Stimulated activated CD8-positive, alpha-beta memory T cell treated with anti-CD3 and anti-CD28 coated beads, Interleukin-4, amount 100 ng/mL, for 48 hours (primary cell): ENCODE results near the gene ITGA3.

Experiments used
- DNase-seq: peaks from one replicate; pipeline ENCODE4 v3.0.0-alpha.2; 2020

ITGA3 gene

GRCh38 chr17:50095626-50096037 is 39.7 kb downstream of the ITGA3 start:
- DNase-seq, result no peak

- DNase-seq, result no peak
Observed at GRCh38 chr17:50096092-50096491, 40.2 kb downstream of the ITGA3 start.

- DNase-seq, result no peak
Observed at GRCh38 chr17:50096758-50097157, 40.8 kb downstream of the ITGA3 start.

DNA sequence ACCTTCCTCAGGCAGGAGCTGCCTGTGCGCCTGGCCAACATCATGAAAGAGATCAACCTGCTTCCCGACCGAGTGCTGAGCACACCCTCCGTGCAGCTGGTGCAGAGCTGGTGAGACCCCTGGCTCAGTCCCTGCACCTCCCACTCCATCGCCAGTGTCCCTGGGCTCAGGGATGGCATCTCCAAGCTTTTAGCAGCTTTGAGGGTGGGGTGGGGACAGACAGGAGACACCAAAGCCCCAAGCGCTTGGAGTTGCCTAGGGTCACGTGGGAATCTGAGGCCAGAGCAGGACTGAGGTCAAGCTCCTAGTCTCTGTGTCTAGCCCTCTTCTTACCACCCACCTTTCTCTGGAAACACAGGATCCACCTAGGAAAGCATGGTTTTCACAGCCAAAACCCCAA is 41.5 kb downstream of the ITGA3 start:
- DNase-seq, result no peak

- DNase-seq, result no peak
Observed at GRCh38 chr17:50097926-50098325, 42.0 kb downstream of the ITGA3 start.

GRCh38 chr17:50098583-50098982 is 42.7 kb downstream of the ITGA3 start:
- DNase-seq, result no peak

GRCh38 chr17:50099003-50099402 is 43.1 kb downstream of the ITGA3 start:
- DNase-seq, result no peak

DNA sequence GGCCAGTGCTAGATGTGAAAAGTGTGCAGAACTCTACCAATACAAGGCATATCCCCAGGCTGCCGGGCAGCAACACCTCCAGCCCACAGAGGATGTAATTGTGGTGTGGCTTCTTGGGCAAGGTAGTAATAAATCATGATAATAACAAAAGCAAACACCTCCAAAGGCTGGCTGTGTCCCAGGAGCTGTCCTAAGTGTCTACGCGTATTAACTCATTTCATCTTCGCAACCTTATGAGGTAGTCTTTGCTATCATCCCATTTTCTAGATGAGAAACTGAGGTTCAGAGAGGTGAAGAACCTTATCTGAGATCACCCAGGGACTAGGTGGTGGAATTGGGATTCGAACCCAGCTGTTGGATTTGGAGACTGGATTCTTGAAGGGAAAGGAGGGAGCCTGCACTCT is 44.6 kb downstream of the ITGA3 start:
- DNase-seq, result no peak

DNA sequence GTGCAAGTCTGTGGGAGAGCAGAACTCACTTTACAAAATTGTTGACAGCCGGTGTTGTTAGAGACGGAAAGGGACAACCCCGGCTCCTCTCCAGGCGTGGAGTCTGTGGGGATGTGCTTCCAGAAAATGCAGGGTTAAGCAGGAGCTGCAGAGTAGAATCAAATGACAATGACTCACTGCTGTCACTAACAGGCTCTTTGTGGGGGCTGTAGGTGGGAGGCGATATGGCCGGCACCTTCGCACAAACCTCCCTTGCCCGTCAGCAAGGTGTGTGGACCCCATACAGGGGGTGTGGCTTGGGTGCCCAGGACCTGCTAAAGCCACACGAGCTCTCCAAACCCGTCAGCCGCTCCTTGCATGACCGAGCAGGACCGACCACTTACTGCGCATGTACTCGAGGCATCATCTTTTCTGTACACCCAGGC is 45.0 kb downstream of the ITGA3 start:
- DNase-seq, result no peak

DNA sequence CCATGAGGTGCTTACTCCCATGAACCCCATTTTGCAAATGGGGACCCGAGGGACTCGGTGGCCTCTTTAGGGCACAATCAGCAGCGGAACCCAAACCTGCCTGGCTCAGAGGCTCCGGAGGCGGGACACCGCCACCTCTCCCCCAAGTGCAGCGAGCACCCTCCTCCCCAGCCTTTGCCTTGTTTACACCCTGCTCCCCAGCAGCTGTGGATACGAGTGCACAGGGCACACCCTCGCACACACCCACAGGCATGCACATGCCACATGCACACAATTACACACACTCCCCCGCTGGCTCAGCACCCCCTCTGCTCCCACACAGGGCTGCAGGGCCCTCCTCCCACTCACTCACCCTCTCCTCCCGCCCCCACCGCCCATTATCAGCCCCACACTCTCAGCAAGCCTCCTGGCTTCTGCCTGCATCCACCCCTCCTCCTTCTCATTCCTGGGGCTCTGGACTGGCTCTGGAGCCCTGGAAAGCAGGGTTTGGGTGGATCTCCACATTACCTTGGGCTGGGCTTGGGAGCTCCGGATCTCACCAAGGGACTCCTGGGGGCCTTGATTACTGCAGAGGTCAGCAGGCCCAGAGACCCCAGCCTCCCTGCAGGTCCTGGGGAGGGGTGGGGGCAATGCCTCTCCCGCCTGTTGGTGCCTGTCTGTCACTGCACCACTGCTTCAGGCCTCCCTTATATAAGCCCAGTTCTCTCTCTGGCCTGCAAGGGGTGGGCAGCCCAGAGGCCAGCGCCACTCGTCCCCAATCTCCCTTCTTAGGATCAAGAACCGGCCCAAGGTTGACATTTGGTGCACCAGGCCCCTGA is 45.6 kb downstream of the ITGA3 start:
- DNase-seq, result no peak

DNA sequence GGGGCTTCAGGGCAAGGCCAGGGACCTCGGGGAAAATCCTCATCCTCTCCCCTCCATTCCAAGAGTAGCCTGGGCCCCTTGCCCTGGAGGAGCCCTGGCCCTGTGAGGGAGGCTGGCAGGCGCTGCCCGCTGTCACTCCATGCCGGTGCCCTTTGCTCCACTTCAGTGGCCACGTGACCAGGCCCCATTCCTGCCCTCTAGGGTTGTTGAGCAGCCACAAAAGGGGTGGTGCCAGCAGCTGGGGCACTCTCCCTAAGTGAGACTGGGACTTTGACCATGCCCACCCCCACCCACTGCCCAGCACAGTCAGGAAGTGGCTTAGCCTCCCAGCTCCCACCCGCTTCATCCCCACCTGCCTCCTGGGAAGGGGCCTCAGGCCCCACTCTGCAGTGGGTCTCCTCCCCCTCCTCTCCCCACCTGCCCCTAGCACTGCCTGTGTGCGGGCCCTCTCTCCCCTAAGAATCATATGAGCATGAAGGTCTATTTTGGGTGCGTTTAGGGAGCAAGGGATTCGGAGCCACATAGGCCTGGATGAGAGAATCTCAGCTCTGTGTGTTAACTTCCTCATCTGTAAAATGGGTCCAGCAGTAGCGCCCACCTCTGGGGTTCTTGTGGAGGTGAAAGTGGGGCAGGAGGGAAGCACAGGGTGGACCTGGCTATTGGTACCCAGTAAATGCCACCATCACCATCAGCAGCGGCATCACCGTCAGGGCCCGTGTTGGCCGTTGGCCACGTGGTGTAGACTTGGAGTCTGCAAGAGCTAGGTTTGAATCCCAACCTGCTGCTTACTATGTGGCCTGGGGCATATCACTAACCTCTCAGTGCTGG is 46.5 kb downstream of the ITGA3 start:
- no peak for DNase-seq

- no peak for DNase-seq
Observed at GRCh38 chr17:50103252-50103651, 47.3 kb downstream of the ITGA3 start.

GRCh38 chr17:50103941-50104340 is 48.0 kb downstream of the ITGA3 start:
- no peak for DNase-seq

DNA sequence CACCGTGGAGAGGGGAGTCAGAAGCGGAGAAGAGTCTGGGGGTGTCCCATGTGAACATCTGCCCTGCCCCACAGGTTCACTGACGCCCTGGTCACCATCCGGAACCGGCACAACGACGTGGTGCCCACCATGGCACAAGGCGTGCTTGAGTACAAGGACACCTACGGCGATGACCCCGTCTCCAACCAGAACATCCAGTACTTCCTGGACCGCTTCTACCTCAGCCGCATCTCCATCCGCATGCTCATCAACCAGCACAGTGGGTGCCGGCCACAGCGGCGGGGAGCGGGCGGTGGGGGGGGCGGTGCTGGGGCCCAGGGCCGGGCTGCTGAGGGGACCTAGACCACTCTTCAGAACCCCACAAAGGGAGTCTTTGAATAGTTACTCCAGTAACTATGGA is 49.9 kb downstream of the ITGA3 start:
- no peak for DNase-seq

GRCh38 chr17:50106393-50107131 is 50.7 kb downstream of the ITGA3 start:
- no peak for DNase-seq

GRCh38 chr17:50107790-50108414 is 52.0 kb downstream of the ITGA3 start:
- DNase-seq, result no peak

- DNase-seq, result no peak
Observed at GRCh38 chr17:50108556-50108955, 52.6 kb downstream of the ITGA3 start.

DNA sequence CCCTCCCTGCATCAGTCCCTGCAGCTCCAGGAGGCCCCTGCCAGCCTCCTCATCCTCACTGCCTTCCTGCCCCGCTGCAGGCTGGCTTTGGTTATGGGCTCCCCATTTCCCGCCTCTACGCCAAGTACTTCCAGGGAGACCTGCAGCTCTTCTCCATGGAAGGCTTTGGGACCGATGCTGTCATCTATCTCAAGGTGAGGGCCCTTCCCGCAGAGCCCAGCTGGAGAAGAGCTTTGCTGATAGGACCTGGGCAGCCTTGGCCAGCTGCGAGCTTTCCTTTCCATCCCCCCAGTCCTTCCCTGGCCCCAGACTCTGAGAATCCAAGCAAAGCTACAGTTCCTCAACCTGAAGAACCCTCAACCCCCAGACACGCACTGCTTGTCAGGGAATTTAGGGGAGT is 53.3 kb downstream of the ITGA3 start:
- DNase-seq, result no peak

GRCh38 chr17:50109785-50110184 is 53.9 kb downstream of the ITGA3 start:
- DNase-seq, result no peak

- no peak for DNase-seq
Observed at GRCh38 chr17:50110591-50111349, 54.9 kb downstream of the ITGA3 start.

DNA sequence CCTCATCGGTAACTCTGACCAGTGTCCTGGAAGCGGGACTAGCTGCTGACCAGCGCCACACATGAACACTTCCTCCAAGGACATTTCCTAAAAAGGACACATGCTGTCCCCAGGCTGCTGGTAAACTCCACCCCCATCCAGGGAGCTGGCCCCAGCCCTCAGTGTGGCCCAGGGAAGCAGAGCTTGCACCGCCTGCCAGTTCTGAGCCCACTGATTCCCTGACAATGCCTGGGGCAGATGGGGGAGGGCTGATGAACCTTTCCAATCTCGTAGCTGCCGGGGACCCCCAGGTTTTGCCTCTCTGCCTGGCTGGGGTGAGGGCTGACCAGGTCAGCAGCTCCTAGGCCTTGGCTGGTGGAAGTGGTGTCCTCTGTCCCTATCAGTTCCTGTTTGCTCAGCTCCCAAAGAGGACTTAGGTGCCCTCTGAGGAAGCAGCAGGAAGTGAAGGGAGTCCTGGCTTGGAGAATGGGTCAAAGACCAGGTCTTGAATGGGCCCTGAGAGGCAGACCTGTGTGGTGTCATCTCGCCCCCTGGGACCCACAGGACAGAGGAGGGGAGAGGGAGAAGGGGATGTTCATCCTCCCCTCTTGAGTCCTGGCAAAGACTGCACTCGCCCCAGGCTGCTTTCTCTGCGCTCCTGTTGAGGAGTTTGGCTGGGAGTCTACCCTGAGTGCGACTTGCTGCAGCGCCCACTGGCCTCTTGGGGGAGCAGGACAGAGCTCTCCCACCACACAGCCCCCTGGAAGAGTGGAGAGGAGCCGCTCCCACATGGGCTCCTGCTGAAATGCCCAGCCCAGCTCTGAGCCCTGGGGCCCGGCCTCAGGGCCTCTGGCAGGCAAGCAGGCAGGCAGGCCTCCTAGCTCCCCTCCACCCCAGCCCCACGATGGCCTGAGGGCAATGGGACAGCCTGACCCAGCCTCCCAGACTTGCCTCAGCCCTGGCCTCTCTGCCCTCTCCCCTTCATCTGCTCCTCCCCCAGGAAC is 56.1 kb downstream of the ITGA3 start:
- DNase-seq, result no peak
